ENCODE data around the gene ANKRD44.

ANKRD44 gene

DNA sequence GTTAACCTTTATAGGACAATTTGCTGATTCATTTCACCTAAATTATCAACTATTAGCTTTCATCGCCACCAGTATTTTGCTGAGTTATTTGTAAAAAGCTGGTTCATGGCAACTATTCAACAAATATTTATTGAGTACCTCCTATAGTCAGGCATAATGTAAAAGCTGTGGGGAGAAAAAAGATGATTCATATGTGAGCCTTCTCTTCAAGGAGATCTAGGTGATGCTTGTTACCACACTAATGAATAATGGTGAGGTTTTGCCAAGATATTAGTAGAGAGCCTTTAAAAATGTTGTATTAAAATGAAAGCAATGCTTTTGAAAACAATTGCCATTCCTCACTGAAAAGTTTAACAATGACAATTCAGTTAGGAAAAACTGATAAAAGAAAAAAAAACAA lies 187.8 kb downstream of the ANKRD44 start:
- DNase-seq (ENCODE audit: low read depth in 1 of 2, low spot score in 1 of 2): no peak

DNA sequence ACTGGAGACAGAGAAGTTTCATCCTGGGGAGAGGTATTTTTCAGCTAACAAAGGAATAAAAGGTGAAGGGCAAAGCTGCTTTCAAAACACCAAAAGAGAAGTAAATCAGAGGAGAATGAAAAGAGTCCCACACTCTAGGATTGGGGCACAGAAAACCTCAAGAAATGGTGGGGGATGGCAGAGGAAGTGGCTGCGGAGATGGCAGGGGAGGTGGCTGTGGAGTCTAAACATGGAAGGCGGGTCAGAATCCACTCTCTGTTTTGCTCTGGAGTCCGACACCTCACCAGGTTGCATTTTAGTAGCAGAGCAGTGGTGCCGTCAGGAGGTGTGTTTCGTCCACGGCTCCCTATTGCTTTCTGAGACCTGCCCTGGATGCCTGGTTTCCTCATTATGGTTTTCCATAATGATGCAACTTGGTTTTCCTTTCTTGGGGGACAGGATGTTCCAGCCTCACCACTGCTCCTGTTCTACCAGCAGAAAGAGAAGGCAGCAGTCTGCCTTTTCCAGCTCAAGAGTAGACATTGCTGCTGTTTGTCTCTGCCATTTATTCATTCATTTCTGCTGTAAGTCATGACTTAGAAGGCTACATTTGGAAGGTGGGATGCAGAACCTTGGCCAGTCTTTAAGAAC lies 188.7 kb downstream of the ANKRD44 start:
- no peak for DNase-seq (ENCODE audit: low read depth in 1 of 2, low spot score in 1 of 2)

DNA sequence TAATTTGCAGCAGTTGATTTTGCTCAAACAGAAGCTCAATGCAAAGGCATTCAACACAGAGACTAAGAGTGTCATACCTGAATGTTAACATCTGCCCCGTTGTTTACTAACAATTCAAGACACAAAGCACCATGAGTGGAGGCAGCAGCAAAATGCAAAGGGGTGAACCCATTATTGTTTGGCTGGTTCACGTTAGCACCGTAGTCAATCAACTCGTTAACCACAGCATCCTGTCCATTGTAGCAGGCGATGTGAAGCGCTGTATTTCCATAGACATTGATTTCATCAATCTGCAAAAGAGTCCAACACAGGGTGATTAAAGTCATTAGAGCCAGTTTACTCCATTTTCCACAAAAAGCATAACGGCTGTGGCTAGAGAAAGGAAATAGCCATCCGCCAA lies 189.3 kb downstream of the ANKRD44 start:
- no peak for DNase-seq (ENCODE audit: low read depth in 1 of 2, low spot score in 1 of 2)

DNA sequence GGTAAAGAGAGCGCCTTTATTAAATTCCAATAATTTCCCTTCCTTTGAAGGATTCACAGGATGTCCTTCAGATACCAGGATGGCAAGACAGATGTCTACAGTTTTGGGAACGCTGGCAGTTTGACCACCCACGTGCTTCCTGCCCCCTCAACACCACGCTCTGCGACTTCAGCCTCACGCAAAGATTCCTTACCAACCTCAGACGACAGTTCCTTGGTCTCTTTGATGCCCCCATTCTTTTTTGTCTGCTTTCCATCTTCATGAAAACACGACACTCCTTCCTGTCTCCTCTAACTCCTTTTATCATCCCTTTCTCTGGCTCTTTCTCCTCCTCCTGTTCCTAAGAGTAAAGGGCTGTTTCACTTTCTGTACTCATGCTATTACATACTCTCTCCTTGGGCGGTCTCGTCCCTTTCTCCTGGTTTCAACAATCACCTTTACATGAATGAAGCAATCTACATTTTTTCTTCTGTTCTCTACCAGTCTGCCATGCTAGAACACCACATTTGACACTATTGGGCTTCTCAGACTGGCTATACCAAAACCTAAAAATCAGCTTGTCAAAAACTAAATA lies 194.2 kb downstream of the ANKRD44 start:
- DNase-seq (ENCODE audit: low read depth in 1 of 2, low spot score in 1 of 2): no peak

DNA sequence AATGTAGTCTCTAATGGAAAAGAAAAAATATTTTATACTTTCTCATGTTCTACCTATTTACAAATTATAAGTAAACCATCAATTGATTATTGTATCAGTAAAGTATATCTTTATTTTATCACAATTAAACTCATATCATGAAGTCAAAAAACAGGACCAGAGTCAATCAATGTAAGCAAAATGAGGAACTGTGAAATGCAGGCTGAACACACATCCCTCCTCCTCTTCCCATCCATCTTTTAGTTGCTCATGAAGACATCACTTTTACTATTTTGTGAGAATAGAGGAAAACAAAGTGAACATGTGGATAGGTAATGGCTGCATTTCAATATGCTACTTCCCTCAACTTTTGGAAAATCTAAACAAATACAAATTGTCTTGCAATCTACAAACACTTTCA lies 195.3 kb downstream of the ANKRD44 start:
- DNase-seq (ENCODE audit: low read depth in 1 of 2, low spot score in 1 of 2): no peak

DNA sequence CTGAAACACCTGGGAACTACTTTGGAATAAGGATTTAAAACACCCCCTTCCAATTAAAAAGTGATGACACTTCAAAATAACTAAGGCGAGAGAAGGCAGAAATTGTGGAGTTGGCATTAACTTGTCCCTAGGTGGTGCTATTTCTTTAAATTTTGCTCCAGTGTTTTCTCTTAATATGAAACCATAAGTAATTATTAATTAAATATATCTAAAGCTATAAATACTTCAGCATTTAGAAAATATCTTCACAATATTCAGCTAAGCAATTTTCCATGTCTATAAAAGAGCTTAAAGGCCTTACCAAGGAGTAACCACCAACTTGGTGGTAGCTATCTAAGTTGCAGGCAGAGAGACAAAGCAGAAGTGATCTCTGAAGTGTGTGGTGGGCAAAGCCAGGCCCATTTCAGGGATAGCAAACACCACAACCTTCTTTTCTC lies 197.3 kb downstream of the ANKRD44 start:
- no peak for DNase-seq (ENCODE audit: low read depth in 1 of 2, low spot score in 1 of 2)

DNA sequence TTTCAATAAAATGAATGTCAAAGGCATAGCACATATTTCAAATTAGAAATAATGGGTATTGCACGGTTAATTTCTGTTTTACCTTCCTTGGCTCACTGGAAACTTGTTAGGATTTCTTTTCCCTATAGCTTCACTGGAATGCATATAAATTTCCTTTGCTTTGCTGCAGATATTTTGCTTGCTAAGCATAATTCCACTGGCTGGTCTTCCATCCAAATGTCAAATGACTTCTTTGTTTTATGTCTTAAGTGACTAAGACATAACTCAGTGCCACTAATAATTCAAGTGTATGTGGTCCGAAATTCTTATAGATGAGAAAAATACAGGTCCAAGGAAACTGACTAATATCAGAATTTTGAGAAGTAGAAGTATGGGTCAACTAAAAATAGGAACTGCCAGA lies 201.3 kb downstream of the ANKRD44 start:
- no peak for DNase-seq (ENCODE audit: low read depth in 1 of 2, low spot score in 1 of 2)

DNA sequence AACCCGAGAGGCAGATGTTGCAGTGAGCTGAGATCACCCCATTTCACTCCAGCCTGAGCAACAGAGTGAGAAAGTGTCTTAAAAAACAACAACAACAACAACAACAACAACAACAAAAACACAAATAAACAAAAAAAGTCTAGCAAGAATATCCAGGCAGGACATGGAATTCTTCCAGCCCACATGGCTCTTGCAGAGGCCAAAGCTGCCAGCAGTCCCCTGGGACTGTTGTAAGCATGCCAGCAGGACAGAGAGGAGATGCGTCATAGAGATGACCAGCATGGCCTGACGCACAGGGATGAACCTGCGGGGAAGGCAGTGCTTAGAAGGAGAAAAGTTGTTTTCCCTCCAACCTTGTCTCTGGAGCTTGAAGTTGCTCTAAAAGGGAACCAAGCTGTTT lies 201.8 kb downstream of the ANKRD44 start:
- DNase-seq (ENCODE audit: low read depth in 1 of 2, low spot score in 1 of 2): no peak

DNA sequence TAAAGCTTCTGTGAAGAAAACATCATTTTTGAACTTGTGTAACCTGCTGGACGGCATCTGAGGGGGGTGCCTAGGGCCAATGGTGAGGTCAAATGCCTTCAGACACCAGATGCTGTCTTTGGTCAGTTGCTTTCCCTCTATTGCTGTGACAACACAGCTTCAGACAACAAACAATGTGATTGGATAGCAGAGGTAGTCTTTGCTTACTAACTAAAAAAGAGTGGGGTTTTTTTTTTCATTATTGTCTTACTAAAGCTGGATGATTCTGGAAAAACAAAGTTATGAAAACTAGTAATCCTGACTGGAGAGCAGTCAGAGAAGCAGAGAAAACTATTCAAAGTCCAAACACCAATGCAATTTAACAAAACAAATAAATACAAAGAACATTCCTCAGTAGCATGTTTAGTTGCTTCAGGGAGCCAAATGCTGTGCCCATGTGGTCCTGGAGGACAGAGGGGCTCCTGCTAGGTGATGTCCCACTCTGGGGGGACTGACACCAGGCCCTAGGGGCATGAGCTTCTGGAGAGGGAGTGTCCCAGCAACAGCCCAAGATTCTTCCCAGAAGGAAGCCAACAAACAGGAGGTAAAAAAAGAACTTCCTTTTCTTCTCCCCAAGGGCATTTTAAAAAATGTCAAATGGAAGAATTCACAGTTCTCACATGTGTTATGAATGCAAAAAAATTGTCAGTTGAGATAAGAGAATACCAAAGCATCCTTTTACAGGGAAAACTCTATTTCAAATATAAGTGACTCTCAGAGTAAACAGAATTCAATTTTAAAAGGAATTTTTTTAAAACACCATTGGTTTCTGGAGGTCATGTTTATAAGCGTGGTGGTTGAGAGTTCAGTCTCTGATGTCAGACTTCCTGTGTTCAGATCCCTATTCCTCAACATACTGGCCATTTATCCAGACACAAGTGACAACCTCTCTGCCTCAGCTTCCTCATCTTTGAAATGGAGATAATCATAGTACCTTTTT lies 203.0 kb downstream of the ANKRD44 start:
- no peak for DNase-seq (ENCODE audit: low read depth in 1 of 2, low spot score in 1 of 2)

DNA sequence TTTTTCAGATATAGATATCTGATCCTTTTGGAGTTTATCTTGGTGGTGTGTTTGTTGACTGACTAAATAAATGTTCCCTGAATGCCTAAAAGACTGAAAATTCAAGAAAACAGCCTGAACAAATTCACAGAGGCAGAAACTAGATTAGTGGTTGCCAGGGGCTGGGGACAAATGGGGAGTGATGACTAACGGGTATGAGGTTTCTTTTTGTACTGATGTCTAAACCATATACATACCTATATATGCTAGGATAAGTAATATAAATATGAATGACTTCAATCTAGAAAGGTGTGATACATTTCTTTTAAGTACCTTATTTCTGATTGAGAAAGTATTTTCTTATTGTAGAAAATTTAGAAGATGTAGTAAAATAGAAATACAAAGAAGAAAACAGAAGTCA lies 207.2 kb downstream of the ANKRD44 start:
- no peak for DNase-seq (ENCODE audit: low read depth in 1 of 2, low spot score in 1 of 2)

DNA sequence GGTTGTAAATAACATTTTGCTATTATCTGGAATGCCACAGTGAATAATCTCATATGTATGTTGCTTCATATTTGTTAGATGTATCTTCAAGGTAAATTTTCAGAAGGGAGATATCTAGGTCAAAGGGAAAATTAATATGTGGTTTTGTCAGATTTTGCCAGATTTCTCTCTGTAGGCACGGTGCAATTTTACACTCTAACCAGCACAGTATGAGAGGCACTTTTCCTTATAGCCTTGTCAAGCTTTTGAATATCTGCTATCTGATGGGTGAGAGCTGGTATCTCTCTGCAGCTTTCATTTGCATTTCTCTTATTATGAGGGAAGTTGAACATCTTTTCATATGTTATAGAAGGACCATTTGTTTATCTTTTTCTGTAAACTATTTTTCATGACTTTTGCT lies 208.3 kb downstream of the ANKRD44 start:
- no peak for DNase-seq (ENCODE audit: low read depth in 1 of 2, low spot score in 1 of 2)

DNA sequence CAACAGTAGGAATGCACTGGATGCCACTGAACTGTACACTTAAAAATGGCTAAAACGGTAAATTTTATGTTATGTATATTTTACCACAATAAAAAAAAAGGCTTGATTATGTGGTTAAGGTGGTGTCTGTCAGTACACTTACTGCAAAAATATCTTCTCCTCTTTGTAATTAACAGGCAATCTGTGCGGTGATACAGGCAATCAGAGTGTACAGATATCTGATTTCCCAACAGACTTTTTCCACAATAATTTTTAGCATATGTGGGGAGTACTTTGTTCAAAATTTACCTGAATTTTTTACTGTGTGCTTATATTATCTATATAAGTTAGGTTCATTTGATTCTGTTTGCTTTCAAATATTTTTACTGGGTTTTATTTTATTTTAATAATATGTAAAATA lies 209.1 kb downstream of the ANKRD44 start:
- DNase-seq (ENCODE audit: low read depth in 1 of 2, low spot score in 1 of 2): no peak

DNA sequence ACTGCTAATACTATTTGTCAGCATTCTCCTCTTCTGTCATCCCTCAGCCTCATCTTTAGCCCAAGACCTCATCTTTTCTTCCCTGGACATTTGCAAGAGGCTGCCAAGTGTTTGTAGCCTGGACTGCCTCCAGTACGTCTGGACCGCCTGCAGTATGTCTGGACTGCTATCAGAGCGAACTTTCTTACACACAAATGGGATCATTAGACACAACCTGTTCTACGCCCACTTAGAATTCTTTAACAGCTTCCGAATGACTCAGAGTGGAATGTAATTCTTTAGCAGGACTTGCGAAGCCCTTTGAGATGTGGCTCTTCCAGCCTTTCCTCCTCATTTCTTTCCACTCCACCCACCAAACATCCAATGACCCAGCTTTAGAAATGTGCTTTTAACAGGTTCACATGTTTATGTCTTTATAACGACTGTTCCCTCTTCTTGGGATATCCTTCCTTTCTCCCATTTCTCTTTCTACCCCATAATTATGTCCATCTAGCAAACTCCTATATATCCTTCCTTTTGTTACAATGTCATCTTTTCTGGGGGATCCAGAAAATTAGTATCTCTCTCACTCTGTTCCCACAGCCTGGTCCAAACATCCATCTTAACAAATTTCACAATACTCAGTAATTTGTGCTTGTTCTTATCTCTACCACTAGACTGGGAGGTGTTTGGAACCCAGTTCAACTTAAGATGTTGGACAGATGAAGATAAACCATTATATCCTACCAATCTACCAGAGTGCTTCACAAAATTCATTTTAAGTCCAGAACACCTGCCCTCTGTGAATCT lies 212.8 kb downstream of the ANKRD44 start:
- DNase-seq (ENCODE audit: low read depth in 1 of 2, low spot score in 1 of 2): no peak

DNA sequence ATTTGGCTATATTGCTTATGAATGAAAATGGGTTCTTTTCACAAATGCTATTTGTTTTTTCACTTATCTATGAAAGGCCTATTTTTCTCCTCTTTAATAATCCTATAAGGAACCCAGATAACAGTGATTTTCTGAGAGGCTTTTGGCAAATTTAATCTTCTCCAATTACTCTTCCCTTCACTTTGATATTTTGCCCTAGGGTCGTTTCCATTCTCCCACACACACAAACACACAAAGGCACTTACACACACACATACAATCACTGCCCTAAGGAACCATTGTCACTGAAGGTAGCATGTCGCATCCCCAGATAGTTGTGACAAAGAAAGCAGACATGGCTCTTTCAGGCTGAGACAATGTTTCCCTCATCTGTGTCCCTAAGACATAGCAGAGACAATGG lies 213.9 kb downstream of the ANKRD44 start:
- DNase-seq (ENCODE audit: low read depth in 1 of 2, low spot score in 1 of 2): no peak

DNA sequence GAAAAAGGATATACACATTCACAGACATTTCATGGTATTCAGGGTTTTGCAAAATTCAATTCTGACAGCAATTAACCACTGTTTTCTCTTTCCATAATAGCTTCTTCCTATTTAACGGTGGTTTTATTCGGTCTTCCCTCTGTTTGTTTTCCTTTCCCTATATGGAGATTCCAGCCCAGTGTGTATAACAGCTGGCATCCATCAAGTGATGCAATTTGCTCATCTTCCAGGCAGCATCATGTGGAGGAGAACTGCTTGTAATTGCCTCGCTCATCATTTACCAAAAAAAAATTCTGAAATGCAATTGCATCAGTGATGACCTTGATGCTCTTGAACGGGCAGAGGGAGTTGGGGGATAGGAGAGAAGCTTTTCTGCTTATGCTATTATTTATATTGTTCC lies 218.1 kb downstream of the ANKRD44 start:
- DNase-seq (ENCODE audit: low read depth in 1 of 2, low spot score in 1 of 2): no peak

DNA sequence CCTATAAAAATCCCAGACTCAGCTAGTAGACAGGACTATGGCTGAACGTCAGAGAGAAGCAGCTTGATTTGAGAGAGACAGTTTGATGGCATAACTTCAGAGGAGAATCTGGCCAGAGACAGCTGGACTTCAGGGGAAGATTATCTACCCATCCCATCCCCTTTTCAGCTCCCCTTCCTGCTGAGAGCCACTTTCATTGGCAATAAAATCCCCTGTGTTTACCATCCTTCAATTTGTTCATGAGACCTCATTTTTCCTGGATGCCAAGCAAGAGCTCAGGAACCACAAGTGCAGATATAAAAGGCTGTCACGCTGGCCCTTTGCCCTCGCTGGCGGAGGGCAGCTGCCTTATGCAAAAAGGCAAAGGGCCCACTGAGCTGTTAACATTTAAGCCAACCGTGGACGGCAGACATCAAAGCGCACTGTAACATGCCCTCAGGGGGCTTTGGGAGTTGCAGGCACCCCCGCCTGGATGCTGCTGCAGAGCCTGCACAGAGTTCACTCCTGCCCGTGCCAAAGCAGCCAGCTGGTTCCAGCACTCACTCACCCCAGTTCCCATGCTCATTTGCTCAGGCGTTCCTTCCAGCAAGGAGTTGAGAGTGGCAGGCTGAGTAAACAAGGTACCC lies 219.7 kb downstream of the ANKRD44 start:
- no peak for DNase-seq (ENCODE audit: low read depth in 1 of 2, low spot score in 1 of 2)

DNA sequence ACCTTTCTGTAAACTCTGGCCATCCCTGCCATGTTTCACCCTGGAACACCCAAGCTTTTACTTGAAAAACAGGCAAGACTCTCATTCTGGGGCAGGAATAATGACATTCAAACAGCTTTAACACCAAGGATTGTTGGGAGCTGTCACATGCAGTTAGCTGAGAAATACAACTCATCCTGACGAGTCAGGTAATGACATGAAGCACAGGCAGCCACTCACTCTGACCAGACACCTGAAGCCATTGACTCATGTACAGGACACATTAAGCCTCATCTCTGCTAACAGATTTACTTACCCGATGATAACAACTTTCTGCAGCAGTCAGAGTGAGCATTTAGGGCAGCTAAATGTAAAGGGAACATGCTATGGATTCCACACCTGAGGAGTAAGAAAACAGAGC lies 220.9 kb downstream of the ANKRD44 start:
- no peak for DNase-seq (ENCODE audit: low read depth in 1 of 2, low spot score in 1 of 2)

DNA sequence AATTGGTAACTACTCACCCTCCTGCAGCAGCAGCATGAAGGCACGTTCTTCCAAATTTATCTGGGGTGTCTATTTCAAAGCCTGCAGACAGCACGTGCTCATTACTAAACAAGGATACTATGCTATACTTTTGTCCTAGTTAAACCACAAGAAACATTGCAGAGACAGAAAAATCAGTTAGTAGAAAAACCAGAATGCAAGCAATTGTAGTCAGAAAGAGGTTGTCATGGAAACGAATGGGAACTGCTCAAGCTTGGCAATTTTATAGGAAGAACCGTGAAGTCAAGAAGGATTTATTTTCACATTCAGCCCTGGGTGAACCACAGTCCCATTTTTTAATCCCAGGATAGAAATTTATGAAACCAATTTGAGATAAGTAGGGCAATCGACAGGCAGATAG lies 221.9 kb downstream of the ANKRD44 start:
- no peak for DNase-seq (ENCODE audit: low read depth in 1 of 2, low spot score in 1 of 2)

DNA sequence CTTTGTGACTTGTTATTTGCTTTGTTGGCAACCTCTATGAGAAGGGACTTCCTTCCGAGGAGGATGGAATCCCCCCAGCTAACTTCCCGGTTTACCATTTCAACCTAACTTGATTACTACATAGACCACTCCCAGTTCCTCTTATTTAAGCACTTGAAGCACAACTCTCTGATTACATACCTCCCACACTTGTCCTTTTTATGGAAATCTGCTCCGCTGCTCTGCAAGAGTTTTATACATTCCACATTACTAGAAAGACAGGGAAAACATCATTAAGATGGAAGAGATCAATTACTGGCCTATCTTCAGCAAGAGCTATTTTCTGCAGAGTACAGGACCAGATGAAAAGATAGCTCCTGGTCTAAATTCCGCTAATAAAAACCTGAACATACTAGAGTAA lies 224.1 kb downstream of the ANKRD44 start:
- no peak for DNase-seq (ENCODE audit: low read depth in 1 of 2, low spot score in 1 of 2)

DNA sequence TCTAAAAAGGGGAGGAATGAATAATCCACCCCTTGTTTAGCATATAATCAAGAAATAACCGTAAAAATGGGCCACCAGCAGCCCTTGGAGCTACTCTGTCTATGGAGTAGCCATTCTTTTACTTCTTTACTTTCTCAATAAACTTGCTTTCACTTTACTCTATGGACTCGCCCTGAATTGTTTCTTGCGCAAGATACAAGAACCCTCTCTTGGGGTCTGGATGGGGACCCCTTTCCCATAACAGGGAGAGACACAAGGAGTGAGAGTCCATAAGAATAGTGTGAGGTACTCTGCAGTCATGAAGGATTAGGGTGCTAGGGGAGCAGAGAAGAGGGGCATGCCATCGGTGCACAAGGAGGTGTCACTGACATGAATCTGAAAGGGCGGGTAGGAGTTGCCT lies 224.9 kb downstream of the ANKRD44 start:
- DNase-seq (ENCODE audit: low read depth in 1 of 2, low spot score in 1 of 2): no peak

DNA sequence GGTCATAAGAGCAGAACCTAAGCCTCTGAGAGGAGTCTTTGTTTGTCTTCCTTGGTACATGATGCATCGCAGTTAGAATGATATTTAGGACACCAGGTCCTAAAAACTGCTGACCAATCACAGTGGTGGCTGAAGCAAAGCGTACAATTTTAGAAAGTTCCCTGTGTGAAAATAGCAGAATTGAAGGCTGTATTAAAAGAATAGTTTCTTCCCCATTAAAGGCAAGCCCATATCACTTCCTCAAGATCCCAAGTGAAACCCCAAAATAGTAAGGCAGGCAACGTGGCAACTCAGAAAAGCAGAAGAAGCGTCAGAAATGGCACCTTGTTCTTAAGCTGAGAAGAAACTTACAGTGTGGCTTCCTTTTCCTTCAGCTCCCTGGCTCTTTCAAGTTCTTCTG lies 229.3 kb downstream of the ANKRD44 start:
- no peak for DNase-seq (ENCODE audit: low read depth in 1 of 2, low spot score in 1 of 2)
